Erythroblast (primary cell): ENCODE results near the gene HRK.

Experiments
- DNase-seq, 2 experiments: peaks; one replicate each; lab custom pipeline; 2025; lab: John Stamatoyannopoulos, UW
- GATA1 ChIP-seq: IDR thresholded peaks from 2 replicates; pipeline ENCODE4 v1.6.1; 2011; ENCODE audit warnings: low read depth, mild to moderate bottlenecking, control low read depth, low read length, moderate library complexity
- POLR2A ChIP-seq: IDR thresholded peaks from 2 replicates; pipeline ENCODE4 v1.6.1; 2011; ENCODE audit warnings: mild to moderate bottlenecking, low read length

HRK gene

GRCh38 chr12:116916122-116916521 is 34.9 kb upstream of the HRK start:
- no peak for DNase-seq
- no peak for TF ChIP-seq POLR2A
- TF ChIP-seq GATA1: no peak

DNA sequence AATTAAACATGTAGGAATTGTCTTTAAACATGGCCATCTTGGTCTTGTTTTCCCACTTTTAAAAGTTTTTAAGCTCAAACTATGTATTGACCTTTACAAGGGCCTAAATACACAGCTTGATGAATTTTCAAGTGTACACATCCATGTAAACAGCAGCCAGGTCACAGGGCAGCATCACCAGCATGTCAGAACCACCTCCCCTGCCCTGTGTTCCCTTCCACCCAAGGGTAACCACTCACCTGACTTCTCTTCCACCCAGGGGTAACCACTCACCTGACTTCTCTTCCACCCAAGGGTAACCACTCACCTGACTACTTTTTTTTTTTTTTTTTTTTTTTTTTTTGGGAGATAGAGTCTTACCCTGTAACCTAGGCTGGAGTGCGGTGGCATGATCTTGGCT is 34.1 kb upstream of the HRK start:
- DNase-seq: no peak
- TF ChIP-seq POLR2A (no peak), GATA1 (no peak)

GRCh38 chr12:116910645-116911451 is 29.6 kb upstream of the HRK start, which contains the start of gene FBXW8:
TSS of gene FBXW8 (plus strand) at chr12:116910950. CDS start at chr12:116911038, 88 bp downstream.
- peak; percentile 68 to 75 for DNase-seq
- TF ChIP-seq POLR2A: peak; percentile 39
- no peak for TF ChIP-seq GATA1

DNA sequence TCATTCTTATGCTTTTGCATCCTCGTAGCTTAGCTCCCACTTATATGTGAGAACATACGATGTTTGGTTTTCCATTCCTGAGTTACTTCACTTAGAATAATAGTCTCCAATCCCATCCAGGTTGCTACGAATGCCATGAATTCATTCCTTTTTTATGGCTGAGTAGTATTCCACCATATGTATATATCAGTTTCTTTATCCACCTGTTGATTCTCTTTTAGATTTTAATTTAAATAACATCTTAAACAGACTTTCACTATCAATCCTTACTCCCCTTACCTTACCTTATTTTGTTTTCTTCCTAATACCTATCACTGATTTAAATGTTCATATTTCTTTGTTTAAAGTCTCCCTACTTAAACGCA is 29.0 kb upstream of the HRK start:
- TF ChIP-seq GATA1: no peak
- no peak for TF ChIP-seq POLR2A
- no peak for DNase-seq

DNA sequence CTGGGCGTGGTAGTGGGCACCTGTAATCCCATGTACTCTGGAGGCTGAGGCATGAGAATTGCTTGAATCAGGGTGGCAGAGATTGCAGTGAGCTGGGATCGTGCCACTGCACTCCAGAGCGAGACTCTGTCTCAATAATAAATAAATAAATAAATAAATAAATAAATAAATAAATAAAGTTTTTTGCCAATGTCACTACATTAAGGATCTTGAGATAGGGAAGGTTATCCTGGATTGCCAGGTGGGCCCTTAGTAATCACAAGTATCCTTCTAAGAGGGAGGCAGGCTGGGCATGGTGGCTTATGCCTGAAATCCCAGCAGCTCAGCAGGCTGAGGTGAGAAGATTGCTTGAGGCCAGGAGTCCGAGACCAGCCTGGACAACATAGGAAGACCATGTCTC is 25.0 kb upstream of the HRK start:
- no peak for DNase-seq
- no peak for TF ChIP-seq GATA1
- no peak for TF ChIP-seq POLR2A

- DNase-seq: no peak
- TF ChIP-seq GATA1 (no peak), POLR2A (no peak)
Measured at GRCh38 chr12:116903818-116904217, 22.6 kb upstream of the HRK start.

- no peak for TF ChIP-seq GATA1
- TF ChIP-seq POLR2A: no peak
- DNase-seq: no peak
Measured at GRCh38 chr12:116901612-116902011, 20.4 kb upstream of the HRK start.

- no peak for TF ChIP-seq GATA1
- TF ChIP-seq POLR2A: no peak
- no peak for DNase-seq
Measured at GRCh38 chr12:116898669-116899068, 17.4 kb upstream of the HRK start.

GRCh38 chr12:116897476-116897875 is 16.2 kb upstream of the HRK start:
- no peak for TF ChIP-seq POLR2A
- no peak for TF ChIP-seq GATA1
- no peak for DNase-seq

GRCh38 chr12:116896411-116896924 is 15.2 kb upstream of the HRK start:
- TF ChIP-seq GATA1 (no peak), POLR2A (no peak)
- DNase-seq: no peak

DNA sequence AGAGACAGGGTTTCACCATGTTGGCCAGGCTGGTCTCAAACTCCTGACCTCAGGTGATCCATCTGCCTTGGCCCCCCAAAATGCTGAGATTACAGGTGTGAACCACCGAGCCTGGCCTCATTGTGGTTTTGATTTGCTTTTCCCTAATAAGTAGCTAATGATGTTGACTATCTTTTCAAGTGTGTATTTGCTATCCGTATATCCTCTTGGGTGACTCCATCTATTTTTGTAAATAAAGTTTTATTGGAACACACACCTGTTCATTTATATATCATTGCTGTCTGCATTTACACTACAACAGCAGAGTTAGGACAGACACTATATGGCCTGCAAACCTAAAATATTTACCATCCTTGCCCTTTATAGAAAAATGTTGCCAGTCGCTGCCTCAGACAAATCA is 13.7 kb upstream of the HRK start:
- DNase-seq: no peak
- TF ChIP-seq GATA1: no peak
- no peak for TF ChIP-seq POLR2A

DNA sequence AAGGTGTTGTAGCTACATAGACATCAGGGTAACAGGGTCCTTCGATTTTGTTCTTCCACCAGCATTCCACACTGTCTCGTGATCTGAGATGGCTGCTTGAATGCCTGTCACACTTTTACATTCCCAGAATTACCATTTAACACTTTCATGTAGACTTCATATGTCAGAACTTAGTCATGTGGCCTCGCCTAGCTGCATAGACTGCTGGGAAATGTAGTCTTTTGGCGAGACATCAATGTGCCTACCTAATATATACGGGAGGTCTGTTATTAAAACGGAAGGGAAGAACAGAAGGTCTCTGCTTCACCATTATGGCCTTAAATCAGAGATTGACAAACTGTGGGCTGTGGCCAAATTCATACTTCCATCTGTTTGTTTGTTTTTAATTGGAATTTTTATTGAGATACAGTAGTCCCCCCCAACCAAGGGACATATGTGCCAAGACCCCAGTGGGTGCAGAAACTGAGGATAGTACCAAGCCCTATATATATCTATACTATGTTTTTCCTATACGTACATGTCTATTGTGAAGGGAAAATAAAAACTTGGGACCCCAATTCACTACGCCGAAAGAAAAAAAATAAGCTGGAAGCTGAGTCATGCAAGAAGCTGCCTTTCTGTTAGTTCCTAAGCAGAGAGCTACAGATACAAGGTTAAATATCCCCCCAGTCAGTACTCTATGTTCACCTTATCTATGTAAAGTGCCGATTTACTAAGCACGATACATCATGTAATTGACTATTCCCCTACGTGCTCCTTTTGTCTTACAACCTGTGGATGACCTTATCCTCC is 11.3 kb upstream of the HRK start:
- TF ChIP-seq POLR2A: no peak
- TF ChIP-seq GATA1: no peak
- peak in 1 of 2 experiments; percentile 6 for DNase-seq

DNA sequence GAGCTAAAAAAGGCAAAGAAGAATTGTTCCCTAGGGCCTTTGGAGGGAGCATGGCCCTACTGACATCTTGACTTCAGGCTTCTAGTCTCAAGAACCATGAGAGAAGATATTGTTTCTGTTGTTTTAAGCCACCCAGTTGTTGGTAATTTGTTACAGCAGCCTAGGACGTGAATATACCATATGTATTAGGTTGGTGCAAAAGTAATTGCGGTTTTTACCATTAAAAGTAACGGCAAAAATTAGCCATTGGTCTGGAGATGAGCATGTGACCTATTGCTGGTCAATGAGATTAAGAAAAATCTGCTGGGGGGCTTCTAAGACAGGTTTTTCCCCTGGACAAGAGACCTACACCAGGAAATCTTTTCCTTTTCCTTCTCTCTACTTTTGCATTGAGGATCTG is 9.8 kb upstream of the HRK start:
- no peak for DNase-seq

GRCh38 chr12:116890330-116890729 is 9.1 kb upstream of the HRK start:
- no peak for DNase-seq

More for the DNA sequence above, 9.8 kb upstream of the HRK start:
- TF ChIP-seq GATA1 (no peak), POLR2A (no peak)

DNA sequence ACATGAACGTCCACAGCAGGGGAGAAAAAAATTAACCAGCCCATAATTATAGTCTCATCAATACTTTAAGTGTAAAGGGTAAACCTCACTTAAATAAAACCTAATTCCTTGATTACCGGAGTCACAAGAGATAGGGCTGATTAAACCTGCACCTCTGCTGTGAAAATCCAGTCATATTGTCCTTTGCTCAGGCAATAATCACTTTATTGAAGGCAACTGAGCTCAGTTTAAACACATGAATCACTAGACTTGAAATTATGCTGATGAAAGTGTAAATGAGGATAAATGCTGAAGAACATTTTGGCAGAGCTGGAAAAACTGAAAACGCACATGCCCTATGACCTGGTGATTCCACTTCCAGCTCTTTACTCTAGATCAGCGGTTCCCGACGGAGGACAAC is 6.7 kb upstream of the HRK start:
- DNase-seq: no peak
- TF ChIP-seq POLR2A (no peak), GATA1 (no peak)

More at GRCh38 chr12:116890330-116890729, 9.1 kb upstream of the HRK start:
- TF ChIP-seq POLR2A (no peak), GATA1 (no peak)

DNA sequence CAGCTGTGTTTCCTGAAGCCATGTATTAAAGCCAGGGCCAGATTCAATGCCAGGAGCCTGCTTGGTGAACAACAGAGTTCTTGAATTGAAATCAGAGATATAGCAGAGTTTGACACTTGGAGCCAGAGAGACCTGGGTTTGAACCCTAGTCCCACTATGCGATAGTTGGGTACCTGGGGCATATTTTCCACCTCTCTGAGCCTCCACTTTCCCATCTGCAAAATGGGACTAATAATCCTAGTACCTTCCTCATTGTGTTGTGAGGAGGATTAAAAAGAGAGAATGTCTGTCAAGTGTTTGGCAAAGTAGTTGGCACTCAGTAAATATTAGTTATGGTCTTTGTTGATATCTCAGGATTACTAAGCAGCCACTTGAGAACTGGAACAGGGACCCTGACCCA is 6.0 kb upstream of the HRK start:
- DNase-seq: no peak

More for the DNA sequence above, 6.0 kb upstream of the HRK start:
- TF ChIP-seq GATA1 (no peak), POLR2A (no peak)
